ENCODE results near the gene EXOC8. TPM values are rescaled to one million over a fixed set of nuclear protein-coding genes. Genes with fewer than 3 reads are reported as not detected.

The EXOC8 gene
- total RNA-seq, 1 donor from 2014 or later, result 7.1 TPM

DNA sequence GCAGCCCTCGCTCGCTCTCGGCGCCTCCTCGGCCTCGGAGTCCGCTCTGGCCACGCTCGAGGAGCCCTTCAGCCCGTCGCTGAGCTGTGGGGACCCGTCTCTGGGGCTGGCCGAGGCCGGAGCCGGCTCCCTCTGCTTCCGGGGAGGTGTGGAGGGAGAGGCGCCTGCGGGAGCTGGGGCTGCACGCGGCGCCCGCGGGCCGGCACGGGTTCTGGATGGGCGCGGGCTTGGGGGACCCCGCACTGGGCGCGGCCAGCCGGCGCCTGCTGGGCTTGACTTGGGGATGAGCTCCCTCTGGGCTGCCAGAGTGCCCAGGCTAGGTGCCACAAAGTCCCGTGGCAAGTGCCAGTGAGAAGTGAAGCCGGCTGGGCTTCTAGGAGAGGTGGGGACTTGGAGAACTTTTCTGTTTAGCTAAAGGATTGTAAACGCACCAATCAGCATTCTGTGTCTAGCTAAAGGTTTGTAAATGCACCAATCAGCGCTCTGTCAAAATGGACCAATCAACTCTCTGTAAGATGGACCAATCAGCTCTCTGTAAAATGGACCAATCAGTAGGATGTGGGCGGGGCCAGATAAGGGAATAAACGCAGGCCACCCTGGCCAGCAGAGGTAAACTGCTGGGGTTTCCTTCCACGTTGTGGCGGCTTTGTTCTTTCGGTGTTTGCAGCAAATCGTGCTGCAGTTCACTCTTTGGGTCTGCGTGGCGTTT lies 20.2 kb downstream of the EXOC8 start:
- ATAC-seq (no peak), DNase-seq (ENCODE audit: low spot score) (no peak)

- ATAC-seq (peak; percentile 83), DNase-seq (ENCODE audit: low spot score) (no peak)
These were observed 21.8 kb downstream of the EXOC8 start for GRCh38 chr1:231315887-231316286.

DNA sequence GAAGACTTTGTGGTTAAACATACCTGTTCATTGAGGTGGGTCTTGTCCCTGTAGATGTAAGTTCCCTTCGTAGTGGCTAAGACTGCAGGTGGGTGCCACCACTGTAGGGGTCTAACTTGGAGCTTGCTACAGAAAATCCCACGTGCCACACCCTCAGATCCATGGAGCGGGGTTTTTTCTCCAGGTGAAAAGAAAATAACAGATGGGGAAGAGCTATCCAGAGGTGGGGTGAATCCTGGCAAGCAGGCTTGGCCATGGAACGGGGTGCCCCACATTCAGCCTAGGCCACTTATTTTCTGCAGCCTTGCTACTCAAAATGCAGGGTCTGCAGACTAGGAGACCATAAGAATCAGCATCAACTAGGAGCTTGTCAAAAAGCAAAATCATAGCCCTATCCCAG lies 24.0 kb downstream of the EXOC8 start:
- DNase-seq (ENCODE audit: low spot score) (no peak), ATAC-seq (no peak)

GRCh38 chr1:231312432-231312788 lies 25.2 kb downstream of the EXOC8 start:
- ATAC-seq, result no peak
- no peak for DNase-seq (ENCODE audit: low spot score)

- DNase-seq (ENCODE audit: low spot score), result no peak
- no peak for ATAC-seq
These were observed 25.8 kb downstream of the EXOC8 start for GRCh38 chr1:231311720-231312431.

- DNase-seq (ENCODE audit: low spot score), result no peak
- no peak for ATAC-seq
These were observed 27.2 kb downstream of the EXOC8 start for GRCh38 chr1:231310391-231310934.

DNA sequence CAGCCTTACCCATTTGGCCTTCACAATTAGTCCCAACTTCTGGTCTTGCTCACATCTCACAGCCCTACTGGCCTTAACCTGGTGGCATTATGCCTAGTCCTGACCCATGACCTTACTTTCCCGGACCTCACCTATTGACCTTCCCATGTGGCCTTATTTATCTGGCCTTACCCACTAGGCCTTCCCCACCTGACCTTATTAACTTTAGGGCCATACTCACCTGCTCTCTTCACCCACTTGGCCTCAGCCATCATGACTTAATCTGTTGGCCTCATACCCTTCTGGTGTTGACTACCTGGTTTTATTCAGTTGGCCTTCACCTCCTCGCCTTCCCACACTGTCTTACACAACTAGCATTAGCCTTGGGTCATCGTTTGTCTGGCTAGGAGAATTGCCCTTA lies 35.7 kb downstream of the EXOC8 start:
- DNase-seq (ENCODE audit: low spot score) (peak; percentile 51), ATAC-seq (peak; percentile 80)

GRCh38 chr1:231295938-231296337 lies 41.7 kb downstream of the EXOC8 start:
- ATAC-seq (no peak), DNase-seq (ENCODE audit: low spot score) (no peak)

DNA sequence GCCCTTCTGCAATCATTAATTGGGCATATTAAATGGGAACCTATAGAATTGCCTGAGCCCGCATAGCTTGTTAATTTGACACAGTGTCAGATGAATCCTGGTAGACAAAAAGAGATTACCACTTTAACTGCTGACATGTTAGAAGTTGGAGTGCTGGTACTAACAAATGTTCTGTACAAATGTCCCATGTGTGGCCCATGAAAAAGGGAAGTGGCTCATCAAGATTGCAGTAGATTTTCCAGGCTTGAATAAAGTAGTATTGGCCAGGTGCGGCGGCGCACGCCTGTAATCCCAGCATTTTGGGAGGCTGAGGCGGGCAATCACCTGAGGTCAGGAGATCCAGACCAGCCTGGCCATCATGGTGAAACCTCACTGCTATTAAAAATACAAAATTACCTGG lies 51.0 kb downstream of the EXOC8 start:
- no peak for ATAC-seq

DNA sequence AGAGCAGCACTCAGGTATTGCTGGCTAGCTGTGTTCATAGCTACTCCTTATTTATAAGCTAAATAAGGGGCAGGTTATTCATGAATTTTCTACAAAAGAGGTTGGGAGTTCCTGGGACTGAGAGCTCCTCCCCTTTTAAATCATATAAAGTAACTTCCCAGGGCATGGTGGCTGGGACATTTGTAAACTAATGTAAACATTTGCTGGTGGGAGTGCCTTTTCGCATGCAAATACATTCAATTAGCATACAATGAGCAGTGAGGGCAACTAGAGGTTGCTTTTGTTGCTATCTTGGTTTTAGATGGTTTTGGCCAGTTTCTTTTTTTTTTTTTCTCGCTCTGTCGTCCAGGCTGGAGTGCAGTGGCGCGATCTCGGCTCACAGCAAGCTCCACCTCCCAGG lies 53.2 kb downstream of the EXOC8 start:
- DNase-seq (ENCODE audit: low spot score), result no peak
- no peak for ATAC-seq

More for the DNA sequence above, 51.0 kb downstream of the EXOC8 start:
- no peak for DNase-seq (ENCODE audit: low spot score)

Other genes with a start within 250 kb of the EXOC8 start
- 0.03 TPM for gene TRIM67, start 175.8 kb downstream of the EXOC8 start, total RNA-seq
- gene GNPAT, start 96.6 kb downstream of the EXOC8 start, total RNA-seq, result 19.0 TPM
- 7.0 TPM for gene SPRTN, start 441 bp upstream of the EXOC8 start, total RNA-seq
- 23.6 TPM for gene EGLN1, start 84.4 kb upstream of the EXOC8 start, total RNA-seq
- 13.3 TPM for gene TSNAX, start 190.8 kb upstream of the EXOC8 start, total RNA-seq